GM19193 (cell line): ENCODE results near the gene DNAJB4.

Source experiments
- POLR2A ChIP-seq: IDR thresholded peaks from 4 replicates; pipeline ENCODE4 v1.6.1; 2011; ENCODE audit not compliant: insufficient read depth, insufficient read length; ENCODE audit errors: extremely low read depth

DNAJB4 gene

GRCh38 chr1:77983997-77984355, 20.8 kb upstream of the DNAJB4 start:
- TF ChIP-seq POLR2A, result no peak

- no peak for TF ChIP-seq POLR2A
Measured at GRCh38 chr1:77984629-77985028, 20.1 kb upstream of the DNAJB4 start.

DNA sequence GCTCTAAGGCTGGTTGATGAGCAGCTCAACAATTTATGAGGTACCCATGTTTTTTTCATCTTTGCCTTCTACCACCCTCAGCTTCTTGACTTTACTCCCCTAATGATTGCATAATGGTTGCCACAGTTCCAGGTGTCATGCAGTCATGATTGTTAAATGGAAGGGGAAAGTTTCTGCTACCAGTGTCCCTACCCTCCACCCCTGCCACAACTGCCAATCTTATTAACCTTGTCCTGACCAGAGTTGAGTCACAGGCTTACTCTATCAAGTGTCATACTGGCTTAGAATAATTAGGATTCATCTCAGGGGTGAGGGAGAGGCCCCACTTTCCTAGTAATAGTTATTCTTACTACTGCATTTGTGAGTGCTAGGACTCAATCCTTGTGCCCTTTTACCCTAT, 17.9 kb upstream of the DNAJB4 start:
- no peak for TF ChIP-seq POLR2A

- no peak for TF ChIP-seq POLR2A
Measured at GRCh38 chr1:77987919-77988318, 16.8 kb upstream of the DNAJB4 start.

DNA sequence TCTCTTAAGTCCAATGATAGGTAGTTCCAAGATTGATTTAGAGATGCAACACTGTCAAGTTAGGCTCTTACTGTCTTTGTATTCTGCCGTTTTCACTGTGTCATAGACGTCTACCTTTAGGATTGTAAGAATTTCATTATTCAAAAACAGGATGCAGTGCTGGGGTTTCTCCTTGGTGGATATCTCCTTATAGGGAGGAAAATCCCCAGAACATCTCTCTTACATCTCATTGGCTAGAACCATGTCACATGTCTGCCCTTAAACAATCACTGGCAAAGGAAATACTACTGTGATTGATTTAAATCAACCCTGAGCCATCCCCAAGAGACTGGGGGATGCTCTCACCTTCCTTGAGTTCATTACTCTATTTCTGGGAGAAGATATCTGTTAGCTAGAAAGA, 15.0 kb upstream of the DNAJB4 start:
- no peak for TF ChIP-seq POLR2A

GRCh38 chr1:77990629-77991204, 14.0 kb upstream of the DNAJB4 start:
- no peak for TF ChIP-seq POLR2A

- TF ChIP-seq POLR2A, result no peak
Measured at GRCh38 chr1:77991638-77992037, 13.1 kb upstream of the DNAJB4 start.

GRCh38 chr1:77994117-77994705, 10.5 kb upstream of the DNAJB4 start:
- TF ChIP-seq POLR2A, result no peak

DNA sequence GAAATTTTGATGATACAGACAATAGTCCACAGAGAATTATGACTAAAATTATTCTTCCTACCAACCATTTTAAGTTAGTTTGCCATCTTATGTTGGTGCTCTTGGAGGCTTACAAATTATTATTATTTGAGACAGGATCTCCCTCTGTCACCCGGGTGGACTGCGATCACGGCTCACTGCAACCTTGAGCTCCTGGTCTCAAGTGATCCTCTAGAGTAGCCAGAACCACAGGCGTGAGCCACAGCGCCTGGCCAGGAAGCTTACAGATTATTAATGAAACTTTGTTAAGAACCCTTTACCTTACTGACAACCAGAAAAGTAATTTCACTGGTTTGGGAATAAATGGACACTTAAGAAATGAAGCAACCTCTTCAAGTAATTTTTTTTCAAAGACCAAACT, 8.0 kb upstream of the DNAJB4 start:
- no peak for TF ChIP-seq POLR2A

DNA sequence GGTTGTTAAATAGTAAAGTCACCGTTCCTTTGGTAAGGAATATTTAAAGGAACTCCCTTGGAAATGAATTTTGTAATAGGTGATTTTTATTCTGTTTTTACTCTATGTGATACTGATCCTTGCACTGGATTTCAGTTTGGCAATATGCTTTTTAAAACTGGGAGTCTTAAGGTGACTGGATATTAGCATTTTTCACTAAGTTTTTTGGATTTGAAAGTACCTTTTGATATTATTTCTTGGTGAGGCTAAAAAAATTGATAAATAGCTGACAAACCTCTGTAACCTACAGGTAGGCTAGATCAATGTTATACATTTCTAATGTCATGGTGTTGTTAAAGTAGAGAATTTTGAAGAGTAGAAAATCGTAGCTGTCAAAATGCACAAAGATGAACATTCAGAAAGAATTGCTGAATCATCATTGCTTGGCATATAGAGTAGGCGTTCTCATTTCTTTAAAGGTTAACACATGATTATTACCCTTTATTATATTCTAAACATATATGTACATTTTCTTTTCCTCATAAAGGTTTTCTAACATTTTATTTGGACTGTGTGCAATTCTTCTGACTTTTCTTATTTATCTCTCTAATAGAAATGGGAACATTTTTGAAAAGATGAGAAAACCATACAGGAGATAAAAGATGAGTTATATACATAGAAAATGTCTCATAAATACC, 1.5 kb upstream of the DNAJB4 start:
- no peak for TF ChIP-seq POLR2A

- TF ChIP-seq POLR2A, result peak; percentile 94
Measured at GRCh38 chr1:78003882-78004718, 639 bp upstream of the DNAJB4 start.

DNA sequence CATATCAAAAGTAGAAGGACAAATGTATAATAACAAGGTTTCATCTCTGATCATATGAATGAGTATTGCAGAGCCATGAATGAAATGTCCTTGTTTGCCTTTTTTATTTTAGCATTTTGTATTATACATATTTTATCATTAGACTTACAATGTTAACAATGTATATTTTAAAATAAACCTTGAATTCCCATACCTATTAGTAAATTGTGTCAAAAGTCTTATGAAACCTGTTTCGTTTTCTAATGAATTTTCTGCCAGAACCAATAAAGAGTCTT, 646 bp downstream of the DNAJB4 start:
- TF ChIP-seq POLR2A, result no peak

DNA sequence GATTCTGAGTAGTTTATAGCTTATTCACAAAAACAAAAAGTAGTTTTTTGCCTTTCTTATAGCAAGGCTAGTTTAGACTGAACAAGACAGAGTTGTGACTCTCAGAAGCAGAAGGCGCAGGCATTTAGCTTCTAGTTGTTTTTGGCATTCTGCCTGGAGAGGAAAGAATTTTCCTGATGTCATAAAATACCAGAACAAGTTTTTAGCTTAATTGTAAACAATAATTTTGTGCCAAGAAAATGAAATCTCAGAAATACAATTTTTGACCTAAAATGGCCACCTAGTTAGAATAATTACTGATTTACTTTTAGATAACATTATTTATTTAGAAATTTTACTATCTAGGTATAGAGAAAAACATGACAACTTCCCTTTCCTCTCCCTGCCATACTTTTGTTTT, 1.0 kb downstream of the DNAJB4 start:
- no peak for TF ChIP-seq POLR2A

GRCh38 chr1:78006521-78006920, 1.8 kb downstream of the DNAJB4 start:
- no peak for TF ChIP-seq POLR2A

- TF ChIP-seq POLR2A, result no peak
Measured at GRCh38 chr1:78007677-78008341, 3.1 kb downstream of the DNAJB4 start.
